HG03521 (cell line): Measurements from ENCODE around the gene NUCKS1.
A peak's percentile ranks its signal among the peaks of the same experiment; 100 is the strongest.

Experiments
- ATAC-seq: cut with Tn5 transposase; IDR thresholded peaks from one replicate; pipeline ENCODE4 v1.9.1; 2021; ENCODE audit warnings: mild to moderate bottlenecking, moderate library complexity; ENCODE audit not compliant: unreplicated experiment

The NUCKS1 gene, protein sequence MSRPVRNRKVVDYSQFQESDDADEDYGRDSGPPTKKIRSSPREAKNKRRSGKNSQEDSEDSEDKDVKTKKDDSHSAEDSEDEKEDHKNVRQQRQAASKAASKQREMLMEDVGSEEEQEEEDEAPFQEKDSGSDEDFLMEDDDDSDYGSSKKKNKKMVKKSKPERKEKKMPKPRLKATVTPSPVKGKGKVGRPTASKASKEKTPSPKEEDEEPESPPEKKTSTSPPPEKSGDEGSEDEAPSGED

DNA sequence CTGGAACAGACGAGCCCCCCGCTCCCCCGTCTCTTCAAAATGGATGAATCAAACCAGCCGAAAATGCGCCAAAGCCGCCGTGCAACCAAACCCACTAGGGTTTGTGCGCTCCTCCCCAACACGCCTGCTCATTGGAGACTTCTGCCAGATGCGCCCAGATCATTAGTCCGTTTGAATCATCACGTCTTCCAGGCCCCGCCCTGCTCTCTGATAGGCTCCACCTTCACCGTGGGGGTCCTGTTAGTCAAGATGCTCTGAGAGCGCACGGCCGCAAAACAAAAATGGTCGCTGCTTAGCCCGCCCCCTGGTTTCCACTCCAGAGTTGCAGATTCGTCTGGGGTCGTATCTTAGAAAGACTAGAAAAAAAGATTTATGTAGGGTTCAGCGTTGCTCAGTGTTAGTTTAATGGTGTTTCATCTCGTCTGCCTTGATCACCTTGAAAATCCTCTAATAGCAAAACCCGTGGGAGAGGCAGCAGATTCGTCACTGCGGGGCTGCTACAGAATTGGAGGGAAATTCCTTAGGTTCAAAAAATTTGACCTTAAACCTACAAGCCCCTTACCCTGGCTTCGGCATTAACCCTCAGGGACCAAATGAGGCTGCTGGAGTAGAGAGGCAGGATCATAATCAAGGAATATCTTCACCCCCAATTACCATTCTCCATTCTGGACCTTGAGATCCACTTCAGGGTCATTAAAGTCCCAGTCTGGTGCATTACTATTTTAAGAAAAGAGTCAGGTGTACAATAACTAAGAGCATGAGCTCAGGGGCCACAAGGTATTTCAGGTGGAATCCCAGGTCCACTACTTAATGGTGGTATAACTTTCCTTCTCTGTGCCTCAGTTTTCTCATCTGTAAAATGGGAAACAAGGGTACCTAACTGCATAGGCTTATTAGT is at the start of gene NUCKS1:
Gene NUCKS1 (minus strand): TSS at position 45 of the 898 bp plus-strand sequence. CDS start 209 bp downstream, outside the sequence.
- ATAC-seq, result peak; percentile 74

- no peak for ATAC-seq
Measured at GRCh38 chr1:205798577-205798976, 48.6 kb upstream of the NUCKS1 start.

- no peak for ATAC-seq
Measured at GRCh38 chr1:205797168-205797567, 47.2 kb upstream of the NUCKS1 start.

DNA sequence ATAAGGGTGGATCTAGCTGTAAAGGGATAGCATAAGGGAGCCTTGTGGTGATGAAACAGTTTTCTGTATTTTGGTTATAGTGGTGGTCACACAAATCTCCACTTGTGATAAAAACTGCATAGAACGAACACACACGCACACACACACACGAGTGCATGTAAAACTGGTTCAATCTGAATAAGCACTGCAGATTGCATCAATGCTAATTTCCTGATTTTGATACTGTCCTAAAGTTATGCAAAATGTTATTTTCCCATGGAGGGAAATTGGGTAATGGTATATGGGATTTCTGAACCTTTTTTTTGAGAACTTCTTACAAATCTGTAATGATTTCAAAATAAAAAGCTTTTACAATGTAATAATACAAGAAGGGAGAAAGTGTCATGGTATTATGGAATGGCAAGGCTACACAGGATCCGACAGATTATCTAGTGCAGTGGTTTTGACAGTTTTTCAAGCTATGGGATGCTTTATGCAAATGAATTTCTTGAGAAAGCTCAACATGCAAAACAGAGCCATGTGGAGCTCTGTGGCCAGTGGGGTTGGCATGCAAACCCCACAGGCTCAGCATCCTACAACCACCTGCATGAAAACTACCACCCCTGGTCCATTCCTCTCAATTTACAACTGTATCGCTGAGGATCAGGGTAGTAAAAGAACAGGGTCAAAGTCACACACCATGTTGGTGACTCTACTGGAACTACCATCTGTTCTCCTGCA is 44.2 kb upstream of the NUCKS1 start:
- no peak for ATAC-seq

DNA sequence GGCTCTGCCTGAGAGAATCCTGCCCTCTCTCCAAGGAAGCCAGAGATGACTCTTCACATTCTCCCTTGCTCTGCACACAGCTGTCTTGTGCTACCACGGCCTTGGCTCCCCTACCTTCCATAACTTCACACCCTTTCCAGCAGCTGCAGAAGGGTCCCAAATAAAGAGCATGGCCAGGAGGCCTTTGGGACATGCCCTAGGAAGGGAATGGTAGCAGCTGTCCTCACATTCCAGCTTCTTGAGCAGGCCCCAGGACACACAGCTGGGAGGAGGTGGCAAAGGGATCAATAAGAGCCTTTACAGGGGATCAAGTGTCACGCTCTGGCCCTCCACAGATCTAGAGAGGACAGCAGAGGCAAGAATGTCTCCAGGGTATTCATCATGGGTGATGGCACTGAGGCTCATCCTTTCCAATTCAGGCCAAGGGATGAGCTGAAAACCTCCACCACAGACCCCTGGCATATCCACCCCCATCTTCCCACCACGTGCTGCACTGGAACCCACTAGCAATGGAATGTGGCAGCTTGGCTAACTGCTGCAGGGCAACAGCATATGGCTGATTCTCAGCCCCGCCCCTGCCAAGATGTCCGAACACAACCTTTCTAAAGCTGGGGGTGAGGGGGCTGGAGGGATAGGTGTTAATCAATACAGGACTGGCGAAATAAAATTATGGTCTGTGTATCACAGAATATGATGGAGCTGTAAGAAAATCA is 43.1 kb upstream of the NUCKS1 start:
- ATAC-seq, result no peak

GRCh38 chr1:205792481-205792881 is 42.5 kb upstream of the NUCKS1 start:
- ATAC-seq, result peak; percentile 43

DNA sequence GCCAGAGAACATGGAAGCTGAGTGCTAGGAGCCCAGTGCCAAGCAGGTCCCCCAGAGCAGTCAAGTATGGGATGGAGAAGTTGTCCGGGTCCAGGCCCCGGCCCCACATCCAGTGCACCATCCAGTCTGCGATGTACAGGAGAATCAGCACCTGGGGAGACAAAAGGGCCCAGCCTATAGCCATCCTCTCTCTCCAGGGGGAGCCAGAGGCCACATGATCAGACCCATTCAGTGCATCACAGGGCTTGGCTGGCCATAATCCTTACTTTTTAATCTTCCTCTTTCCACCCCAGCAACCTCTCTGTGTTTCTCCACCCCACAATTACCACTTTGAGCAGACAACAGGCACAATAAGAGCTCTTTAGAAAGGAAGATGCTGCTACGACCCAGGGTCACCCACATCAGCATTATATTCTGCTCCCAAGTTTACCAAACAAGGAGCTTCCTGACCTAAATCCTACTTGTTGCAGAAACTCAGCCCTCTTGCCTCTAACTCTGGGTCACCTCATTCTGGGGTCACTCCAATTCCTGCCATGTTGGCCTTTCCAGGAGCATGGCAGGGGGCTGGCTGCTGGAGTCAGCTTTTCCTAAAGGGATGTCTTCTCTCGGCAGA is 41.7 kb upstream of the NUCKS1 start:
- ATAC-seq, result peak; percentile 50

DNA sequence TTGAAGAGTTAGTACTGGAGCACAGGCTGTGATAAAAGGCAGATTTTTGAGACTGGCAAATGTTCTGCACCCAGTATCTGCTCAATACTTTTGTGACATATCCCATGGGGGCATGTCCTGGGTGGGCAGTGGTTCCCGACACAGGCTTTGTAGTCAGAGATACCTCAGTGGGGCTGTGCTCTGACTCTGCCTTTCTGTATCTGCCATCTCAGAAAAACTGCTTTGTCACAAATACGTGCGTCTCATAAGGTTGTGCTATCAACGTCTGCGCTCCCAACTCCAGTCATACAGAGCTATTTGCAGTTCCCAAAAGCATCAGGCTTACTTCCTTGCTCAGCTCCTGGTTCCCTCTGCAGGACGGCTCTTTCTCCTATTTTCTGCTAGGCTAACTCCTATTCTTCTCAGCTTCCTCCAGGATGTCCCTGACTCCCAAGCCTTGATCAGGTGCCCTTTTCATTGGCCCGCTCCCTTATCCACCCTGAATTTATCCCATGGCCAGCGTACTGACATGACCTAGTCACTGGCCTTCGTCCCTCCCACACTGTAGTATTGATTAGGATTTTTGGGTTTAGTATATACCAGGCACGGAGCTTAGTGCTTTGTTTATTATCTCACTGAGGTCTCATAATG is 37.4 kb upstream of the NUCKS1 start:
- ATAC-seq, result no peak

- no peak for ATAC-seq
Measured at GRCh38 chr1:205786601-205787000, 36.6 kb upstream of the NUCKS1 start.

GRCh38 chr1:205785446-205785845 is 35.5 kb upstream of the NUCKS1 start:
- no peak for ATAC-seq

GRCh38 chr1:205783904-205784303 is 33.9 kb upstream of the NUCKS1 start:
- ATAC-seq, result no peak

GRCh38 chr1:205783433-205783795 is 33.4 kb upstream of the NUCKS1 start:
- no peak for ATAC-seq

- no peak for ATAC-seq
Measured at GRCh38 chr1:205782627-205783432, 32.8 kb upstream of the NUCKS1 start.

GRCh38 chr1:205780335-205780734 is 30.4 kb upstream of the NUCKS1 start:
- ATAC-seq, result no peak

DNA sequence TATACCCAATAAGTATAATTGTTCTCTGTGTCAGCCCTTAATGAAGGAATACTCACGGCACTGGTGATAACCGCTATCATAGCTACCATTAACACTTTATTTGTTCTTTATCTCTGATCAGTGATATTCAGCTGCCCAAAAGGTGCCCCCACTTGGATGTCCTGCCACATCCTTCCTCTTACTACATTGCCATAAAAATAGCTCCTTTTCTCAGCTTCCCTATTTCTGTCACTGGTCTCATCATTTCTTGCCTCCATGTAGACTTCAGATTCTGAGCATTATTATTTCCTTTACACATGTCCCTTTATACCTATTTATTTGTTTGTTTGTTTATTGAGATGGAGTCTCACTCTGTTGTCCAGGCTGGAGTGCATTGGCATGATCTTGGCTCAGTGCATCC is 28.0 kb upstream of the NUCKS1 start:
- no peak for ATAC-seq

- no peak for ATAC-seq
Measured at GRCh38 chr1:205775717-205776056, 25.7 kb upstream of the NUCKS1 start.

- peak; percentile 67 for ATAC-seq
Measured at GRCh38 chr1:205775015-205775716, 25.2 kb upstream of the NUCKS1 start, which contains the start of gene RAB29. Gene RAB29 (minus strand): TSS chr1:205775482. CDS start chr1:205774956, 526 bp downstream.

GRCh38 chr1:205774198-205775014 is 24.4 kb upstream of the NUCKS1 start:
- no peak for ATAC-seq
